H1 (cell line): ENCODE results near the gene ARHGAP6. TPM values are rescaled to one million over a fixed set of nuclear protein-coding genes. Genes with fewer than 3 reads are reported as not detected.

Experiments used
- CTCF ChIA-PET: fragments of 300-600 bp; sonication (Branson Sonifier 250); formaldehyde crosslinking; loops from one replicate; lab custom pipeline; 2021; ENCODE audit not compliant: partially characterized antibody; lab: Charles Lee
- POLR2A ChIA-PET: fragments of 300-600 bp; sonication (Branson Sonifier 250); formaldehyde crosslinking; loops from one replicate; lab custom pipeline; 2021; ENCODE audit warnings: inconsistent platforms; ENCODE audit not compliant: partially characterized antibody; lab: Charles Lee
- DNase-seq, 2 experiments: peaks; one replicate each; pipeline versions ENCODE4 v3.0.0 to v3.0.0-alpha.2; 2010 to 2022; ENCODE audit warnings: low spot score in 2 of 2, low read depth in 1 of 2, mixed read lengths in 1 of 2
- FAIRE-seq: peaks from 2 replicates; lab custom pipeline; 2011; peaks lifted over from hg19 to GRCh38; lab: Jason Lieb, UNC
- H2AFZ ChIP-seq: 2 replicates; pipeline ENCODE4 v1.8.1; 2012; ENCODE audit warnings: low read length, inconsistent platforms
- H2AK5ac ChIP-seq: 2 replicates; pipeline ENCODE4 v1.6.1; 2013; ENCODE audit warnings: low read depth, low read length
- H2BK120ac ChIP-seq: replicated peaks from 2 replicates; pipeline ENCODE3; 2013; ENCODE audit warnings: low read depth, low read length, inconsistent platforms
- H2BK12ac ChIP-seq: 2 replicates; pipeline ENCODE4 v1.6.1; 2013; ENCODE audit warnings: low read depth, low read length
- H2BK15ac ChIP-seq: 2 replicates; pipeline ENCODE4 v1.6.1; 2013; ENCODE audit warnings: low read length
- H2BK20ac ChIP-seq: 2 replicates; pipeline ENCODE4 v1.6.1; 2013; ENCODE audit warnings: low read length
- H2BK5ac ChIP-seq: 2 replicates; pipeline ENCODE4 v1.6.1; 2013; ENCODE audit warnings: low read depth, low read length
- H3K14ac ChIP-seq: 2 replicates; pipeline ENCODE4 v1.6.1; 2013; ENCODE audit warnings: inconsistent platforms; ENCODE audit not compliant: insufficient read length
- H3K18ac ChIP-seq: 2 replicates; pipeline ENCODE4 v1.6.1; 2013; ENCODE audit warnings: low read length; ENCODE audit errors: extremely low read depth
- H3K23ac ChIP-seq: 2 replicates; pipeline ENCODE4 v1.6.1; 2013; ENCODE audit warnings: inconsistent platforms; ENCODE audit not compliant: insufficient read length
- H3K23me2 ChIP-seq: 2 replicates; pipeline ENCODE4 v1.6.1; 2013; ENCODE audit warnings: low read depth, low read length
- H3K27ac ChIP-seq: 2 replicates; pipeline ENCODE4 v1.6.1; 2011; ENCODE audit warnings: low read depth, low read length, inconsistent platforms
- H3K27me3 ChIP-seq, 4 experiments: replicated peaks in 1 of 4; 1 replicate in 1 of 4; 2 replicates in 3 of 4; pipeline versions ENCODE4 v1.6.1 to v1.8.1; 2011 to 2013; ENCODE audit warnings: low read length in 3 of 4, mild to moderate bottlenecking in 3 of 4, inconsistent platforms in 2 of 4, mixed read lengths in 2 of 4, moderate library complexity in 1 of 4; ENCODE audit not compliant: control insufficient read depth in 3 of 4, insufficient read depth in 3 of 4; ENCODE audit errors: extremely low read depth in 1 of 4
- H3K36me3 ChIP-seq, 4 experiments: 2 replicates each; pipeline versions ENCODE4 v1.6.1 to v1.8.1; 2011 to 2013; ENCODE audit warnings: mild to moderate bottlenecking in 4 of 4, low read length in 3 of 4, moderate library complexity in 2 of 4, control low read depth in 1 of 4, inconsistent platforms in 1 of 4; ENCODE audit not compliant: insufficient read depth in 4 of 4, control insufficient read depth in 2 of 4
- H3K4ac ChIP-seq: replicated peaks from 2 replicates; pipeline ENCODE3; 2013; ENCODE audit warnings: low read length, low read depth, mixed read lengths, inconsistent platforms; ENCODE audit not compliant: insufficient read length
- H3K4me1 ChIP-seq, 4 experiments: replicated peaks in 1 of 4; 1 replicate in 1 of 4; 2 replicates in 3 of 4; pipeline versions ENCODE4 v1.6.1 to v1.8.1; 2011 to 2013; ENCODE audit warnings: low read length in 3 of 4, inconsistent platforms in 2 of 4, mixed read lengths in 1 of 4; ENCODE audit not compliant: insufficient read depth in 4 of 4, control insufficient read depth in 3 of 4
- H3K4me2 ChIP-seq, 2 experiments: 2 replicates each; pipeline versions ENCODE4 v1.6.1 to v1.8.1; 2011 to 2013; ENCODE audit warnings: low read depth in 2 of 2, low read length in 2 of 2, control low read depth in 1 of 2, inconsistent platforms in 1 of 2, mild to moderate bottlenecking in 1 of 2; ENCODE audit not compliant: insufficient read depth in 1 of 2
- H3K4me3 ChIP-seq, 4 experiments: fragments of 200-600, 300-600 bp in 1 of 4; sonication (generic), shearing (Covaris generic), sonication (Bioruptor Twin) in 1 of 4; 2 replicates each; pipeline versions ENCODE4 v1.5.1 to v1.8.1; 2011 to 2016; ENCODE audit warnings: low read length in 4 of 4, low read depth in 3 of 4, control low read depth in 2 of 4, inconsistent platforms in 2 of 4, mild to moderate bottlenecking in 2 of 4, mixed read lengths in 1 of 4, moderate library complexity in 1 of 4; ENCODE audit not compliant: insufficient read depth in 2 of 4; ENCODE audit errors: extremely low read depth in 1 of 4
- H3K56ac ChIP-seq: replicated peaks from 2 replicates; pipeline ENCODE3; 2013; ENCODE audit warnings: low read depth, mild to moderate bottlenecking, mixed read lengths, low read length, inconsistent platforms; ENCODE audit not compliant: insufficient read length
- H3K79me1 ChIP-seq: 2 replicates; pipeline ENCODE4 v1.6.1; 2013; ENCODE audit warnings: low read depth, low read length, control low read depth
- H3K79me2 ChIP-seq, 2 experiments: 2 replicates each; pipeline versions ENCODE4 v1.6.1 to v1.8.1; 2012 to 2013; ENCODE audit warnings: low read length in 2 of 2, mild to moderate bottlenecking in 2 of 2, inconsistent platforms in 1 of 2; ENCODE audit not compliant: insufficient read depth in 2 of 2, control insufficient read depth in 1 of 2
- H3K9ac ChIP-seq, 4 experiments: replicated peaks in 1 of 4; 1 replicate in 1 of 4; 2 replicates in 3 of 4; pipeline versions ENCODE4 v1.6.1 to v1.8.1; 2011 to 2013; ENCODE audit warnings: low read depth in 3 of 4, low read length in 3 of 4, control low read depth in 2 of 4, mild to moderate bottlenecking in 2 of 4, moderate library complexity in 2 of 4, inconsistent platforms in 1 of 4; ENCODE audit errors: extremely low read depth in 1 of 4
- H3K9me3 ChIP-seq, 2 experiments: 2 replicates each; pipeline versions ENCODE4 v1.6.1 to v1.8.1; 2012 to 2013; ENCODE audit warnings: mild to moderate bottlenecking in 2 of 2, moderate library complexity in 2 of 2, control low read depth in 1 of 2, inconsistent platforms in 1 of 2, low read depth in 1 of 2, low read length in 1 of 2, mixed read lengths in 1 of 2; ENCODE audit not compliant: insufficient read depth in 2 of 2
- H4K20me1 ChIP-seq, 2 experiments: replicated peaks in 1 of 2; 2 replicates each; pipeline versions ENCODE3 to v1.8.1; 2011 to 2013; ENCODE audit warnings: inconsistent platforms in 2 of 2, low read length in 2 of 2, mild to moderate bottlenecking in 1 of 2; ENCODE audit not compliant: insufficient read depth in 2 of 2, control insufficient read depth in 1 of 2
- H4K5ac ChIP-seq: 2 replicates; pipeline ENCODE4 v1.6.1; 2013; ENCODE audit warnings: low read length, low read depth, mixed read lengths, inconsistent platforms; ENCODE audit not compliant: insufficient read length
- H4K8ac ChIP-seq: 2 replicates; pipeline ENCODE4 v1.8.0; 2013; ENCODE audit warnings: mild to moderate bottlenecking, moderate library complexity, low read length, inconsistent platforms; ENCODE audit not compliant: insufficient read depth; ENCODE audit errors: extremely low read depth
- H4K91ac ChIP-seq: replicated peaks from 2 replicates; pipeline ENCODE3; 2013; ENCODE audit warnings: low read length, mixed read lengths, inconsistent platforms; ENCODE audit not compliant: insufficient read length
- ATF3 ChIP-seq: IDR thresholded peaks from 2 replicates; pipeline ENCODE4 v1.6.1; 2011; ENCODE audit warnings: low read depth, mild to moderate bottlenecking, low read length; ENCODE audit not compliant: insufficient read depth
- CBX8 ChIP-seq: fragments of 300-800, 300-1000 bp; sonication (generic); IDR thresholded peaks from 2 replicates; pipeline ENCODE4 v1.7.1; 2016; ENCODE audit warnings: low read depth, low read length, borderline replicate concordance
- CEBPB ChIP-seq: IDR thresholded peaks from 2 replicates; pipeline ENCODE4 v1.6.1; 2012; ENCODE audit warnings: low read depth, low read length
- CHD2 ChIP-seq: IDR thresholded peaks from 2 replicates; pipeline ENCODE4 v1.6.1; 2012; ENCODE audit warnings: low read length, improper control_type of control experiment
- CTCF ChIP-seq, 3 experiments: IDR thresholded peaks; 1 replicate in 2 of 3; 2 replicates in 1 of 3; pipeline versions ENCODE4 v1.5.1 to v1.6.1; 2011; ENCODE audit warnings: low read length in 3 of 3, mild to moderate bottlenecking in 3 of 3, inconsistent platforms in 2 of 3, low read depth in 1 of 3, moderate library complexity in 1 of 3; ENCODE audit not compliant: insufficient read depth in 1 of 3; ENCODE audit errors: control extremely low read depth in 1 of 3
- HDAC6 ChIP-seq: IDR thresholded peaks from one replicate; pipeline ENCODE4 v1.7.1; 2012; ENCODE audit warnings: low read depth, mild to moderate bottlenecking, inconsistent platforms, low read length, moderate library complexity
- JUN ChIP-seq: IDR thresholded peaks from 2 replicates; pipeline ENCODE4 v1.6.1; 2011; ENCODE audit warnings: low read depth, mild to moderate bottlenecking, improper control_type of control experiment, low read length
- NANOG ChIP-seq: IDR thresholded peaks from 2 replicates; pipeline ENCODE4 v1.6.1; 2011; ENCODE audit warnings: low read length, low read depth, mild to moderate bottlenecking, inconsistent platforms; ENCODE audit not compliant: insufficient read depth, poor library complexity, severe bottlenecking
- RAD21 ChIP-seq, 2 experiments: IDR thresholded peaks in 1 of 2; conservative IDR thresholded peaks in 1 of 2; 2 replicates each; pipeline ENCODE4 v1.6.1; 2011; ENCODE audit warnings: low read depth in 2 of 2, low read length in 2 of 2, improper control_type of control experiment in 1 of 2, inconsistent platforms in 1 of 2, mild to moderate bottlenecking in 1 of 2, moderate library complexity in 1 of 2
- SIX5 ChIP-seq: IDR thresholded peaks from 2 replicates; pipeline ENCODE4 v1.6.1; 2011; ENCODE audit warnings: mild to moderate bottlenecking, low read depth, low read length
- WGBS, 2 experiments: shearing (Covaris generic) in 1 of 2; methylation state at CpG; one replicate each; pipeline versions ENCODE4 v1.1.6 to v1.1.7; 2013 to 2015; ENCODE audit warnings: low lambda C conversion rate in 2 of 2, mixed read lengths in 2 of 2, inconsistent platforms in 1 of 2, low coverage in 1 of 2, missing lambda C conversion rate in 1 of 2; ENCODE audit not compliant: insufficient replicate concordance in 2 of 2, insufficient coverage in 1 of 2, insufficient read length in 1 of 2; ENCODE audit errors: extremely low coverage in 1 of 2, missing lambda C conversion rate in 1 of 2; 5-methylcytosine and 5-hydroxymethylcytosine counted together
- polyA plus RNA-seq, 7 experiments: library from polyadenylated mRNA; depleted of rRNA in 3 of 7; stranded (reverse) in 5 of 7; unstranded in 2 of 7; fragments of >200 nt in 5 of 7; fragments of 200-250 nt in 2 of 7; gene quantifications; 1 replicate in 5 of 7; 2 replicates in 1 of 7; 4 replicates in 1 of 7; pipeline versions ENCODE4 v1.2.1 to v1.2.3, GENCODE V29; 2011 to 2013; ENCODE audit warnings: missing spikeins in 2 of 7, mixed read lengths in 2 of 7
- total RNA-seq: library from RNA; stranded (reverse); fragmentation: NEBNext Ultra II Directional; extraction: Animal tissue kit (Norgen Biotek cat#: 25700); gene quantifications from 2 replicates; pipeline ENCODE4 v1.2.1, GENCODE V29; 2021

The ARHGAP6 gene
- total and polyA plus RNA-seq, 2 of the 8 experiments (the other 6 are each of a cell fraction or from before 2014, with no cell fraction given) = 0.35 to 0.82 TPM

- H3K9me3 ChIP-seq = no peaks in the 10 kb centered on the region
- H2BK12ac ChIP-seq = no peak overlapping the region
- peaks cover 0 to 3% (median 0%) of the 10 kb centered on the region in 4 experiments; a peak in 2 of 7 replicates for H3K4me1 ChIP-seq
- no peak overlapping the region for H3K23ac ChIP-seq
- DNase-seq (no peak), FAIRE-seq (no peak)
- no peak overlapping the region for H2AK5ac ChIP-seq
- CTCF ChIA-PET = no interaction called here
- no peak overlapping the region for H3K14ac ChIP-seq
- H3K27ac ChIP-seq = no peak overlapping the region
- H3K4ac ChIP-seq = no peak overlapping the region
- H3K36me3 ChIP-seq = no peaks in the 10 kb centered on the region
- H3K9ac ChIP-seq = no peak overlapping the region
- POLR2A ChIA-PET = no interaction called here
- no peaks in the 10 kb centered on the region for H3K23me2 ChIP-seq
- peaks cover 31 to 71% (median 59%) of the 10 kb centered on the region in 4 experiments for H3K27me3 ChIP-seq
- H4K20me1 ChIP-seq = peaks cover 0 to 6% of the 10 kb centered on the region in 2 experiments
- 82% methylated on average over 7 of the region's 7 CpGs; no CpG with 5 or more reads in 1 of the 2 experiments for WGBS, 2 experiments
- no peak overlapping the region for H2AFZ ChIP-seq
- H2BK15ac ChIP-seq = no peak overlapping the region
- no peak overlapping the region for H4K91ac ChIP-seq
- no peak overlapping the region for H3K18ac ChIP-seq
- H2BK5ac ChIP-seq = no peak overlapping the region
- H3K4me3 ChIP-seq = no peak overlapping the region
- H4K5ac ChIP-seq = no peak overlapping the region
- H4K8ac ChIP-seq = no peak overlapping the region
- no peak overlapping the region for H2BK20ac ChIP-seq
- no peaks in the 10 kb centered on the region for H3K79me1 ChIP-seq
- no peaks in the 10 kb centered on the region for H3K79me2 ChIP-seq
- no peak overlapping the region for H2BK120ac ChIP-seq
- H3K4me2 ChIP-seq = no peak overlapping the region
- no peak overlapping the region for H3K56ac ChIP-seq
- TF ChIP-seq SIX5 (no peak), CTCF (IDR thresholded peaks at IDR 0.05; ENCODE audit: control extremely low read depth in 1 of 3, insufficient read depth in 1 of 3, low read depth in 1 of 3, low read length in 3 of 3) (no peak), CEBPB (no peak), CBX8 (no peak), NANOG (no peak), HDAC6 (no peak), CHD2 (no peak), JUN (no peak), ATF3 (no peak), RAD21 (IDR thresholded peaks at IDR 0.05 in 1 of 2, conservative IDR thresholded peaks at IDR 0.05 in 1 of 2; ENCODE audit: low read depth in 2 of 2, low read length in 2 of 2) (no peak)
These were observed 98.0 kb downstream of the ARHGAP6 start for GRCh38 chrX:11567528-11568220.
